Endothelial cell of umbilical vein (primary cell): ENCODE measurements around the gene MXI1. TPM values are rescaled to one million over a fixed set of nuclear protein-coding genes. Genes with fewer than 3 reads are reported as not detected.

Experiments
- BruUV-seq: library from RNA; stranded (reverse); fragments of 400-500 nt; replicated peaks from 2 replicates; lab custom pipeline; 2021; lab: Mats Ljungman, UMichigan
- CTCF ChIA-PET: fragments of 300-600, 350-600 bp; sonication (Branson Sonifier 250); formaldehyde crosslinking; loops from one replicate; lab custom pipeline; 2021; ENCODE audit warnings: antibody characterized with exemption, inconsistent platforms; lab: Charles Lee
- POLR2A ChIA-PET: fragments of 300-600, 350-600 bp; sonication (Branson Sonifier 250); formaldehyde crosslinking; loops from one replicate; lab custom pipeline; 2021; ENCODE audit warnings: antibody characterized with exemption, inconsistent platforms; lab: Charles Lee
- DNase-seq: peaks from one replicate; pipeline ENCODE4 v3.0.0-alpha.2; 2011; ENCODE audit warnings: low read depth, low spot score
- FAIRE-seq: peaks from 2 replicates; lab custom pipeline; 2011; peaks lifted over from hg19 to GRCh38; lab: Jason Lieb, UNC
- H2AFZ ChIP-seq: 2 replicates; pipeline ENCODE4 v1.6.0; 2012; ENCODE audit warnings: low read depth, low read length, control low read depth, inconsistent platforms
- H3K27ac ChIP-seq: 2 replicates; pipeline ENCODE4 v1.5.1; 2011; ENCODE audit warnings: low read depth, mild to moderate bottlenecking, control low read depth, low read length, moderate library complexity; ENCODE audit not compliant: insufficient read depth
- H3K27me3 ChIP-seq, 2 experiments: 2 replicates each; pipeline versions ENCODE4 v1.6.0 to v1.6.1; 2011; ENCODE audit warnings: low read length in 2 of 2, mixed read lengths in 1 of 2; ENCODE audit not compliant: control insufficient read depth in 2 of 2, insufficient read depth in 2 of 2
- H3K36me3 ChIP-seq, 2 experiments: 2 replicates in 1 of 2; 3 replicates in 1 of 2; pipeline ENCODE4 v1.5.1; 2011; ENCODE audit warnings: low read length in 2 of 2, mild to moderate bottlenecking in 1 of 2, moderate library complexity in 1 of 2; ENCODE audit not compliant: control insufficient read depth in 2 of 2, insufficient read depth in 2 of 2; ENCODE audit errors: extremely low read depth in 1 of 2
- H3K4me1 ChIP-seq: 3 replicates; pipeline ENCODE4 v1.5.1; 2011; ENCODE audit warnings: mild to moderate bottlenecking, low read length; ENCODE audit not compliant: control insufficient read depth, insufficient read depth; ENCODE audit errors: extremely low read depth
- H3K4me2 ChIP-seq: 2 replicates; pipeline ENCODE4 v1.6.1; 2011; ENCODE audit warnings: low read length, control low read depth, mixed read lengths; ENCODE audit not compliant: insufficient read depth
- H3K4me3 ChIP-seq, 3 experiments: fragments of 200-600 bp in 1 of 3; sonication (generic), shearing (Covaris generic) in 1 of 3; replicated peaks in 1 of 3; 2 replicates each; pipeline ENCODE4 v1.5.1; 2011 to 2016; ENCODE audit warnings: control low read depth in 3 of 3, low read length in 3 of 3, mild to moderate bottlenecking in 2 of 3, inconsistent platforms in 1 of 3, low read depth in 1 of 3, moderate library complexity in 1 of 3; ENCODE audit not compliant: insufficient read depth in 1 of 3
- H3K79me2 ChIP-seq: 2 replicates; pipeline ENCODE4 v1.6.0; 2012; ENCODE audit warnings: low read length, inconsistent platforms; ENCODE audit not compliant: control insufficient read depth, insufficient read depth
- H3K9ac ChIP-seq: replicated peaks from 2 replicates; pipeline ENCODE3; 2011; ENCODE audit warnings: low read length, control low read depth; ENCODE audit not compliant: insufficient read depth; ENCODE audit errors: extremely low read depth
- H3K9me1 ChIP-seq: replicated peaks from 3 replicates; pipeline ENCODE4 v1.6.0; 2011; ENCODE audit warnings: mild to moderate bottlenecking, low read length; ENCODE audit not compliant: control insufficient read depth, insufficient read depth; ENCODE audit errors: extremely low read depth
- H3K9me3 ChIP-seq: replicated peaks from 2 replicates; pipeline ENCODE4 v1.5.1; 2012; ENCODE audit warnings: low read length, inconsistent platforms; ENCODE audit not compliant: control insufficient read depth, insufficient read depth
- H4K20me1 ChIP-seq: replicated peaks from 2 replicates; pipeline ENCODE3; 2011; ENCODE audit warnings: mild to moderate bottlenecking, low read length; ENCODE audit not compliant: control insufficient read depth, insufficient read depth; ENCODE audit errors: extremely low read depth
- CTCF ChIP-seq, 2 donors: IDR thresholded peaks; 1 replicate in 1 of 2; 2 replicates in 1 of 2; pipeline ENCODE4 v1.5.1; 2011; ENCODE audit warnings: low read length in 2 of 2, mild to moderate bottlenecking in 2 of 2, moderate library complexity in 2 of 2, control low read depth in 1 of 2, inconsistent platforms in 1 of 2, low read depth in 1 of 2; ENCODE audit not compliant: insufficient read depth in 1 of 2; ENCODE audit errors: extremely low read depth in 1 of 2
- EZH2 ChIP-seq: IDR thresholded peaks from 2 replicates; pipeline ENCODE4 v1.6.1; 2012; ENCODE audit warnings: borderline replicate concordance, low read depth, mild to moderate bottlenecking, moderate library complexity, low read length, inconsistent platforms; ENCODE audit not compliant: severe bottlenecking
- MAX ChIP-seq: IDR thresholded peaks from 2 replicates; pipeline ENCODE4 v1.6.1; 2011; ENCODE audit not compliant: insufficient read depth, insufficient read length
- POLR2A ChIP-seq: IDR thresholded peaks from 2 replicates; pipeline ENCODE4 v1.6.1; 2012; ENCODE audit warnings: low read depth, mild to moderate bottlenecking, control low read depth, low read length
- POLR2AphosphoS5 ChIP-seq: IDR thresholded peaks from 2 replicates; pipeline ENCODE4 v1.6.1; 2012; ENCODE audit warnings: low read depth, mild to moderate bottlenecking, control low read depth, low read length, moderate library complexity; ENCODE audit not compliant: insufficient read depth
- dilution Hi-C: fragments of 300-500 bp; cut with MboI; formaldehyde crosslinking; loops from one replicate; pipeline ENCODE4 v1.15.0; 2019; ENCODE audit warnings: low sequenced_read_pairs; ENCODE audit not compliant: extremely low pct_ligation_motif_present
- intact Hi-C: fragments of 100-400 bp; cut with micrococcal nuclease; formaldehyde crosslinking; loops from one replicate; pipeline ENCODE4 v1.10.0; 2022
- polyA plus RNA-seq, 4 experiments: library from polyadenylated mRNA; depleted of rRNA in 3 of 4; stranded (reverse) in 3 of 4; unstranded in 1 of 4; fragments of >200 nt; gene quantifications; 2 replicates each; pipeline versions ENCODE4 v1.2.1 to v1.2.3, GENCODE V29; 2011 to 2012; ENCODE audit warnings: missing spikeins in 1 of 4
- total RNA-seq: library from RNA; stranded (reverse); gene quantifications from 2 replicates; pipeline ENCODE4 v1.2.3, GENCODE V29; 2021

The MXI1 gene
- total and polyA plus RNA-seq, 2 donors (not counting 3 experiments of a cell fraction or from before 2014, with no cell fraction given) = 2.7 to 8.5 TPM

- Histone ChIP-seq H4K20me1 (no peaks in the 10 kb centered on the region), H3K4me2 (no peak overlapping the region), H3K9ac (no peak overlapping the region), H3K27me3 (peaks cover 13 to 14% of the 10 kb centered on the region in 2 experiments), H3K9me3 (no peaks in the 10 kb centered on the region), H3K4me3 (no peak overlapping the region), H3K36me3 (no peaks in the 10 kb centered on the region), H3K4me1 (peaks cover 14% of the 10 kb centered on the region), H3K79me2 (no peaks in the 10 kb centered on the region), H3K27ac (no peak overlapping the region), H3K9me1 (no peaks in the 10 kb centered on the region), H2AFZ (no peak overlapping the region)
- FAIRE-seq (no peak), DNase-seq (no peak)
- ChIA-PET CTCF (interaction anchor here (1.0 to 1.3 kb wide), 3 partner anchors 17 to 36 kb away, joined by 3 to 4 read pairs (median 4); no protein-coding TSS in a partner anchor), POLR2A (no interaction called here)
- dilution Hi-C loops (no loop called here), intact Hi-C loops (no loop called here)
- TF ChIP-seq CTCF (IDR thresholded peaks at IDR 0.05; ENCODE audit: extremely low read depth in 1 of 2, insufficient read depth in 1 of 2, low read depth in 1 of 2, low read length in 2 of 2) (no peak), EZH2 (no peak)
- BruUV-seq = no TSS peak
Measured at GRCh38 chr10:110174201-110174600, 33.2 kb upstream of the MXI1 start.

GRCh38 chr10:110174816-110175215 is 32.6 kb upstream of the MXI1 start:
- CTCF ChIA-PET = interaction anchor here (1.3 kb wide), 1 partner anchor 31 kb away, joined by 4 read pairs; no protein-coding TSS in a partner anchor
- Histone ChIP-seq H3K4me1 (peaks cover 14% of the 10 kb centered on the region), H3K79me2 (no peaks in the 10 kb centered on the region), H3K27ac (no peak overlapping the region), H3K4me3 (no peak overlapping the region), H2AFZ (no peak overlapping the region), H3K9ac (no peak overlapping the region), H3K4me2 (no peak overlapping the region), H3K9me3 (no peaks in the 10 kb centered on the region), H3K36me3 (no peaks in the 10 kb centered on the region), H3K27me3 (peaks cover 7 to 8% of the 10 kb centered on the region in 2 experiments), H4K20me1 (no peaks in the 10 kb centered on the region), H3K9me1 (no peaks in the 10 kb centered on the region)
- intact Hi-C loops = no loop called here
- DNase-seq (no peak), FAIRE-seq (no peak)
- TF ChIP-seq POLR2AphosphoS5 (no peak), EZH2 (no peak), POLR2A (no peak), MAX (no peak)
- dilution Hi-C loops = no loop called here
- no TSS peak for BruUV-seq
- POLR2A ChIA-PET = no interaction called here
